IMR-90 (cell line): ENCODE measurements around the gene ZKSCAN4. TPM values are rescaled to one million over a fixed set of nuclear protein-coding genes. Genes with fewer than 3 reads are reported as not detected.

ENCODE experiments used
- ATAC-seq: fragments of 200-7000 bp; cut with Tn5 transposase; 2 replicates; pipeline ENCODE4 v1.9.1; 2020; ENCODE audit warnings: low read depth, mild to moderate bottlenecking, moderate library complexity
- BruUV-seq: library from RNA; stranded (reverse); fragments of 400-500 nt; replicated peaks from 2 replicates; lab custom pipeline; 2021; lab: Mats Ljungman, UMichigan
- CTCF ChIA-PET: fragments of 300-600 bp; formaldehyde crosslinking; extraction: SDS; loops from one replicate; lab custom pipeline; 2021; ENCODE audit warnings: antibody characterized with exemption; lab: Yijun Ruan, JAX
- POLR2A ChIA-PET: fragments of 300-600 bp; sonication (Branson Sonifier 250); formaldehyde crosslinking; loops from one replicate; lab custom pipeline; 2022; ENCODE audit warnings: antibody characterized with exemption; ENCODE audit not compliant: unreplicated experiment; lab: Charles Lee
- DNase-seq: peaks from one replicate; pipeline ENCODE4 v3.0.0; 2013
- H2AFZ ChIP-seq: replicated peaks from 2 replicates; pipeline ENCODE3; 2013; ENCODE audit warnings: low read length, mild to moderate bottlenecking; ENCODE audit not compliant: poor library complexity
- H2AK5ac ChIP-seq: 2 replicates; pipeline ENCODE4 v1.6.1; 2013; ENCODE audit warnings: low read depth, low read length, inconsistent platforms
- H2AK9ac ChIP-seq: replicated peaks from 2 replicates; pipeline ENCODE3; 2013; ENCODE audit warnings: mild to moderate bottlenecking, low read depth, low read length, moderate library complexity; ENCODE audit not compliant: poor library complexity
- H2BK120ac ChIP-seq: 2 replicates; pipeline ENCODE4 v1.6.1; 2013; ENCODE audit warnings: low read depth, low read length, inconsistent platforms
- H2BK15ac ChIP-seq: 3 replicates; pipeline ENCODE4 v1.6.1; 2013; ENCODE audit warnings: low read depth, low read length, inconsistent platforms
- H2BK20ac ChIP-seq: 2 replicates; pipeline ENCODE4 v1.6.1; 2013; ENCODE audit warnings: low read depth, mild to moderate bottlenecking, inconsistent platforms, low read length, moderate library complexity
- H2BK5ac ChIP-seq: 2 replicates; pipeline ENCODE4 v1.6.1; 2013; ENCODE audit warnings: mild to moderate bottlenecking, low read depth, low read length, inconsistent platforms; ENCODE audit not compliant: poor library complexity, severe bottlenecking
- H3K14ac ChIP-seq: replicated peaks from 2 replicates; pipeline ENCODE4 v1.6.1; 2013; ENCODE audit warnings: low read depth, low read length, inconsistent platforms
- H3K18ac ChIP-seq: 2 replicates; pipeline ENCODE4 v1.6.1; 2013; ENCODE audit warnings: low read depth, low read length, control low read depth
- H3K23ac ChIP-seq: 2 replicates; pipeline ENCODE4 v1.6.1; 2013; ENCODE audit warnings: low read depth, low read length, inconsistent platforms
- H3K27ac ChIP-seq: 2 replicates; pipeline ENCODE4 v1.5.1; 2013; ENCODE audit warnings: mild to moderate bottlenecking, control low read depth, low read length; ENCODE audit not compliant: insufficient read depth
- H3K27me3 ChIP-seq: 2 replicates; pipeline ENCODE4 v1.6.1; 2013; ENCODE audit warnings: low read length; ENCODE audit not compliant: control insufficient read depth, insufficient read depth
- H3K36me3 ChIP-seq: 2 replicates; pipeline ENCODE4 v1.6.1; 2013; ENCODE audit warnings: low read length, mixed read lengths; ENCODE audit not compliant: control insufficient read depth, insufficient read depth
- H3K4ac ChIP-seq: 2 replicates; pipeline ENCODE4 v1.6.1; 2013; ENCODE audit warnings: low read depth, low read length, inconsistent platforms
- H3K4me1 ChIP-seq: 2 replicates; pipeline ENCODE4 v1.6.1; 2013; ENCODE audit warnings: low read length, mixed read lengths; ENCODE audit not compliant: control insufficient read depth, insufficient read depth
- H3K4me2 ChIP-seq: 2 replicates; pipeline ENCODE4 v1.6.1; 2013; ENCODE audit warnings: low read depth, mild to moderate bottlenecking, control low read depth, low read length, moderate library complexity
- H3K4me3 ChIP-seq: 2 replicates; pipeline ENCODE4 v1.5.1; 2013; ENCODE audit warnings: low read depth, mild to moderate bottlenecking, control low read depth, low read length, moderate library complexity; ENCODE audit not compliant: insufficient read depth
- H3K56ac ChIP-seq: 2 replicates; pipeline ENCODE4 v1.6.1; 2013; ENCODE audit warnings: low read length, inconsistent platforms; ENCODE audit not compliant: insufficient read depth; ENCODE audit errors: extremely low read depth
- H3K79me1 ChIP-seq, 2 experiments: 2 replicates each; pipeline ENCODE4 v1.6.1; 2013; ENCODE audit warnings: low read length in 2 of 2, inconsistent platforms in 1 of 2, low read depth in 1 of 2
- H3K9ac ChIP-seq: 2 replicates; pipeline ENCODE4 v1.6.1; 2013; ENCODE audit warnings: low read depth, low read length, control low read depth
- H3K9me1 ChIP-seq: 2 replicates; pipeline ENCODE4 v1.6.1; 2013; ENCODE audit warnings: low read length, inconsistent platforms; ENCODE audit not compliant: insufficient read depth
- H3K9me3 ChIP-seq: 2 replicates; pipeline ENCODE4 v1.6.1; 2013; ENCODE audit warnings: low read length; ENCODE audit not compliant: control insufficient read depth, insufficient read depth
- H4K20me1 ChIP-seq: 2 replicates; pipeline ENCODE4 v1.6.1; 2013; ENCODE audit warnings: low read length, inconsistent platforms; ENCODE audit not compliant: insufficient read depth
- H4K5ac ChIP-seq: 2 replicates; pipeline ENCODE4 v1.6.1; 2013; ENCODE audit warnings: mild to moderate bottlenecking, low read depth, low read length, control low read depth
- H4K8ac ChIP-seq, 2 experiments: 2 replicates each; pipeline ENCODE4 v1.6.1; 2013; ENCODE audit warnings: low read depth in 2 of 2, low read length in 2 of 2, control low read depth in 1 of 2, inconsistent platforms in 1 of 2
- H4K91ac ChIP-seq: 2 replicates; pipeline ENCODE4 v1.6.1; 2013; ENCODE audit warnings: low read depth, low read length, inconsistent platforms; ENCODE audit not compliant: insufficient read depth
- CEBPB ChIP-seq: IDR thresholded peaks from 2 replicates; pipeline ENCODE4 v1.6.1; 2012; ENCODE audit warnings: low read depth, low read length, improper control_type of control experiment
- SMC3 ChIP-seq: fragments of 150-350 bp; IDR thresholded peaks from 2 replicates; pipeline ENCODE4 v1.6.1; 2016; ENCODE audit warnings: low read depth, mild to moderate bottlenecking, antibody characterized with exemption, low read length, moderate library complexity
- WGBS, 2 experiments: methylation state at CpG; one replicate each; pipeline versions ENCODE4 v1.1.5 to v1.1.7; 2013; ENCODE audit warnings: missing lambda C conversion rate in 2 of 2; ENCODE audit not compliant: insufficient read length in 1 of 2; ENCODE audit errors: extremely low coverage in 2 of 2; 5-methylcytosine and 5-hydroxymethylcytosine counted together
- dilution Hi-C: fragments of 300-500 bp; cut with HindIII; formaldehyde crosslinking; loops from one replicate; pipeline ENCODE4 v1.14.3; 2018; ENCODE audit warnings: low sequenced_read_pairs; ENCODE audit not compliant: unreplicated experiment
- in situ Hi-C: fragments of 300-500 bp; cut with MboI; formaldehyde crosslinking; loops from 3 replicates; pipeline ENCODE4 v1.14.3; 2019; ENCODE audit warnings: low sequenced_read_pairs, inconsistent platforms, mixed read lengths
- intact Hi-C: fragments of 100-400 bp; cut with micrococcal nuclease; formaldehyde crosslinking; loops from 2 replicates; pipeline ENCODE4 v1.10.0; 2022
- polyA plus RNA-seq, 3 experiments: library from polyadenylated mRNA; depleted of rRNA; stranded (reverse); fragments of >200 nt; gene quantifications; 2 replicates each; pipeline ENCODE4 v1.2.3, GENCODE V29; 2012; ENCODE audit warnings: low replicate concordance in 1 of 3
- total RNA-seq: library from RNA; depleted of rRNA; stranded (reverse); fragments of >200 nt; gene quantifications from 2 replicates; pipeline ENCODE4 v1.2.3, GENCODE V29; 2012

The ZKSCAN4 gene
- total and polyA plus RNA-seq, 2 of the 4 experiments (the other 2 are of a cell fraction), result 2.4 to 5.7 TPM

DNA sequence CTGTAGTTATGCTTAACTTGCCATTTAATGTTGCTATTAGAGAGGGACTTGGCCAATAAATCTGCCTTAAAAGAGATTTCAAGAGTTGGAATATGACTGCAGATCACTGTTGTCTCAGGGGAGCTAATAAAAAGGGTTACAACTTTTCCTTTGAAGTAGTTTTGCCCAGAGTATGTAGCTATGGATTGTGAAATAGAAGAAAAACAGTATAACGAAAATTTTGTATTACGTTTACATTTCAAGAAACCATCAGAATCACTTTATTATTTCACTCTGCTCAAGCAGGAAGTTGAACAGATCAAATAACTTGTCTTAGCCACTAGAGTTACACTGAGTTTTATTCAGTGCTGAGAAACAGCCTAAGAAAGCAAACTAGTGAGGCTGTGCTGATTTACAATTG, 11.9 kb upstream of the ZKSCAN4 start:
- H3K27me3 ChIP-seq, result no peaks in the 10 kb centered on the region; the same call in 1 of the 2 replicates
- H3K9me1 ChIP-seq, result no peaks in the 10 kb centered on the region; the same call in 1 of the 2 replicates
- H2AK9ac ChIP-seq, result no peak overlapping the region
- CTCF ChIA-PET, result no interaction called here
- 0 out of 2 replicates have a peak, but pooled peaks cover 2% of the 10 kb centered on the region for H3K4me1 ChIP-seq
- H4K8ac ChIP-seq, result peak overlapping the region in 1 of 2 experiments; percentile 25; a peak in 1 of 4 replicates
- no peak overlapping the region for H3K4ac ChIP-seq
- in situ Hi-C loops (no loop called here), intact Hi-C loops (no loop called here), dilution Hi-C loops (no loop called here)
- DNase-seq, result peak; percentile 30
- BruUV-seq, result no TSS peak
- ATAC-seq, result no peak
- no peak overlapping the region for H2BK5ac ChIP-seq
- H3K23ac ChIP-seq, result no peak overlapping the region
- no peak overlapping the region for H4K91ac ChIP-seq
- H3K4me2 ChIP-seq, result peak overlapping the region; percentile 53; the same call in 1 of the 2 replicates
- H2BK120ac ChIP-seq, result no peak overlapping the region
- no peak overlapping the region for H2AFZ ChIP-seq
- no peak overlapping the region for H3K56ac ChIP-seq
- H3K27ac ChIP-seq, result no peak overlapping the region
- TF ChIP-seq SMC3 (no peak), CEBPB (peak; percentile 49)
- H4K20me1 ChIP-seq, result no peaks in the 10 kb centered on the region
- no peak overlapping the region for H3K9ac ChIP-seq
- no peak overlapping the region for H2BK15ac ChIP-seq
- H3K79me1 ChIP-seq, result peaks cover 0 to 19% of the 10 kb centered on the region in 2 experiments; a peak in 1 of 4 replicates
- no peak overlapping the region for H2AK5ac ChIP-seq
- H3K9me3 ChIP-seq, result peaks cover 7% of the 10 kb centered on the region
- H3K4me3 ChIP-seq, result no peak overlapping the region
- H4K5ac ChIP-seq, result no peak overlapping the region; the same call in 1 of the 2 replicates
- H2BK20ac ChIP-seq, result no peak overlapping the region
- no peak overlapping the region for H3K14ac ChIP-seq
- H3K36me3 ChIP-seq, result no peaks in the 10 kb centered on the region
- POLR2A ChIA-PET, result no interaction called here
- no CpG with 5 or more reads among the region's 2 CpGs for WGBS, 2 experiments
- H3K18ac ChIP-seq, result no peak overlapping the region
